ENCODE data around the gene GATA6. TPM values are rescaled to one million over a fixed set of nuclear protein-coding genes. Genes with fewer than 3 reads are reported as not detected.
A peak's percentile ranks its signal among the peaks of the same experiment; 100 is the strongest.

The GATA6 gene
- total RNA-seq (2021; ENCODE audit: unreplicated experiment) (3.3 TPM), Bru-seq, nascent RNA (percentile 52 among the genes with signal in this experiment), BruChase-seq, experiment 1, labeled RNA remaining after a 6-hour chase (percentile 40 among the genes with signal in this experiment), BruChase-seq, experiment 2, labeled RNA remaining after a 2-hour chase (percentile 47 among the genes with signal in this experiment)
- 1.1 and 1.3 TPM in 2 replicates for polyA plus RNA-seq (2012)
- long read RNA-seq, transcript GATA6-201 (7 exons, 3,770 nt): minor isoform, 5 of 18 reads
- long read RNA-seq, transcript GATA6-202 (6 exons, 2,057 nt): major isoform, 8 of 18 reads
- long read RNA-seq, partial matches to known transcripts: 0 of 18 reads
- long read RNA-seq, other reads (novel, unspliced or antisense): 5 of 18 reads

- no peaks in the 10 kb centered on the region for H3K9me3 ChIP-seq (ENCODE audit: control insufficient read depth in 1 of 2, insufficient read depth in 1 of 2, low read depth in 1 of 2, low read length in 2 of 2)
- H3K27ac ChIP-seq (ENCODE audit: low read depth, low read length): peak within 1 kb of the TSS; percentile 75
- 0 out of 4 replicates have a peak, but pooled peaks cover 0 to 3% of the 10 kb centered on the region in 2 experiments for H3K36me3 ChIP-seq (ENCODE audit: control insufficient read depth in 1 of 2, insufficient read depth in 2 of 2, low read length in 2 of 2)
- ChIA-PET CTCF (interaction anchor here (0.5 kb wide), 1 partner anchor 394 kb away, joined by 3 read pairs; no protein-coding TSS in a partner anchor), RAD21 (ENCODE audit: low non-redundant PET in 1 of 2, low total read pairs in 2 of 2, uncharacterized antibody in 2 of 2, unreplicated experiment in 2 of 2) (interaction anchor here in 1 of 2 experiments (0.7 kb wide), 1 partner anchor 122 kb away, joined by 3 read pairs; no protein-coding TSS in a partner anchor), POLR2A (interaction anchor here (0.9 kb wide), 1 partner anchor 17 kb away, joined by 3 read pairs; no protein-coding TSS in a partner anchor)
- peak within 1 kb of the TSS; percentile 85 for H2AFZ ChIP-seq (ENCODE audit: low read depth, low read length, poor library complexity, severe bottlenecking)
- H3K4me1 ChIP-seq (ENCODE audit: control insufficient read depth in 1 of 2, insufficient read depth in 2 of 2, low read length in 2 of 2): peaks cover 5 to 19% of the 10 kb centered on the region in 2 experiments; a peak in 2 of 4 replicates
- 0 out of 2 replicates have a peak, but pooled peaks have one; percentile 41 for TF ChIP-seq EGR1 (IDR thresholded peaks at IDR 0.05; ENCODE audit: low read depth)
- TF ChIP-seq ZFX (IDR thresholded peaks at IDR 0.05): peak; percentile 62
- no peak for TF ChIP-seq SP1 (IDR thresholded peaks at IDR 0.05; ENCODE audit: low read depth)
- no peak for TF ChIP-seq ZBTB33 (IDR thresholded peaks at IDR 0.05; ENCODE audit: extremely low read depth, insufficient replicate concordance, low read length)
- no peak for TF ChIP-seq REST (IDR thresholded peaks at IDR 0.05; ENCODE audit: low read depth)
- peak; percentile 45; the same call in 1 of the 2 replicates for TF ChIP-seq POLR2AphosphoS5 (IDR thresholded peaks at IDR 0.05; ENCODE audit: low read depth, low read length)
- no peak for TF ChIP-seq CBX3 (IDR thresholded peaks at IDR 0.05; ENCODE audit: low read depth)
- TF ChIP-seq RAD21 (IDR thresholded peaks at IDR 0.05; ENCODE audit: low read depth): peak; percentile 64
- peak; percentile 38 for TF ChIP-seq POLR2A (IDR thresholded peaks at IDR 0.05; ENCODE audit: borderline replicate concordance, extremely low read depth, insufficient read depth, insufficient read length)
- TF ChIP-seq YY1 (IDR thresholded peaks at IDR 0.05; ENCODE audit: extremely low read depth, insufficient replicate concordance, low read depth, low read length): no peak
- TF ChIP-seq, protein P1, sequence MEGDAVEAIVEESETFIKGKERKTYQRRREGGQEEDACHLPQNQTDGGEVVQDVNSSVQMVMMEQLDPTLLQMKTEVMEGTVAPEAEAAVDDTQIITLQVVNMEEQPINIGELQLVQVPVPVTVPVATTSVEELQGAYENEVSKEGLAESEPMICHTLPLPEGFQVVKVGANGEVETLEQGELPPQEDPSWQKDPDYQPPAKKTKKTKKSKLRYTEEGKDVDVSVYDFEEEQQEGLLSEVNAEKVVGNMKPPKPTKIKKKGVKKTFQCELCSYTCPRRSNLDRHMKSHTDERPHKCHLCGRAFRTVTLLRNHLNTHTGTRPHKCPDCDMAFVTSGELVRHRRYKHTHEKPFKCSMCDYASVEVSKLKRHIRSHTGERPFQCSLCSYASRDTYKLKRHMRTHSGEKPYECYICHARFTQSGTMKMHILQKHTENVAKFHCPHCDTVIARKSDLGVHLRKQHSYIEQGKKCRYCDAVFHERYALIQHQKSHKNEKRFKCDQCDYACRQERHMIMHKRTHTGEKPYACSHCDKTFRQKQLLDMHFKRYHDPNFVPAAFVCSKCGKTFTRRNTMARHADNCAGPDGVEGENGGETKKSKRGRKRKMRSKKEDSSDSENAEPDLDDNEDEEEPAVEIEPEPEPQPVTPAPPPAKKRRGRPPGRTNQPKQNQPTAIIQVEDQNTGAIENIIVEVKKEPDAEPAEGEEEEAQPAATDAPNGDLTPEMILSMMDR (IDR thresholded peaks at IDR 0.05 in 2 of 3, conservative IDR thresholded peaks at IDR 0.05 in 1 of 3; ENCODE audit: borderline replicate concordance in 1 of 3, insufficient read depth in 1 of 3, low read depth in 2 of 3, low read length in 2 of 3): peak; percentile 24 to 38 (median 36); a peak in 4 of 6 replicates
- TF ChIP-seq ELF1 (IDR thresholded peaks at IDR 0.05; ENCODE audit: borderline replicate concordance, low read depth): no peak
- ATAC-seq (peak; percentile 84), DNase-seq (ENCODE audit: low read depth, low spot score) (peak; percentile 85)
- peak within 1 kb of the TSS; percentile 100 for H3K4me2 ChIP-seq (ENCODE audit: low read length)
- intact Hi-C loops (cut with micrococcal nuclease): loop anchor here (2.0 to 10.0 kb wide), 3 partner anchors 172 to 536 kb away; no protein-coding TSS in a partner anchor
- H3K4me3 ChIP-seq (replicated peaks in 1 of 2; ENCODE audit: low read depth in 1 of 2, low read length in 2 of 2): peak within 1 kb of the TSS; percentile 72 to 84
- peak within 1 kb of the TSS; percentile 66 for H3K9ac ChIP-seq (ENCODE audit: low read length)
- H3K9me2 ChIP-seq (ENCODE audit: insufficient read depth): no peaks in the 10 kb centered on the region
- no peaks in the 10 kb centered on the region for H3K79me2 ChIP-seq (ENCODE audit: insufficient read depth, low read length)
- H3K27me3 ChIP-seq (ENCODE audit: insufficient read depth, low read length): peaks cover 8% of the 10 kb centered on the region; the same call in 1 of the 2 replicates
- no peaks in the 10 kb centered on the region for H4K20me1 ChIP-seq (ENCODE audit: insufficient read depth)
- BruUV-seq (replicated peaks): no TSS peak
Observed at GRCh38 chr18:22169011-22169888, at the start of gene GATA6. GATA6 (plus strand) TSS chr18:22169589; CDS start chr18:22171145, 1,556 bp downstream.

Measured in HCT116 (cell line).